Measurements from ENCODE around the gene DOCK1. TPM values are rescaled to one million over a fixed set of nuclear protein-coding genes. Genes with fewer than 3 reads are reported as not detected.

DOCK1 gene
- total RNA-seq, 1 donor from 2014 or later: 25.8 TPM

GRCh38 chr10:127331696-127332095 lies 426.5 kb downstream of the DOCK1 start:
- TF ChIP-seq, protein P1, sequence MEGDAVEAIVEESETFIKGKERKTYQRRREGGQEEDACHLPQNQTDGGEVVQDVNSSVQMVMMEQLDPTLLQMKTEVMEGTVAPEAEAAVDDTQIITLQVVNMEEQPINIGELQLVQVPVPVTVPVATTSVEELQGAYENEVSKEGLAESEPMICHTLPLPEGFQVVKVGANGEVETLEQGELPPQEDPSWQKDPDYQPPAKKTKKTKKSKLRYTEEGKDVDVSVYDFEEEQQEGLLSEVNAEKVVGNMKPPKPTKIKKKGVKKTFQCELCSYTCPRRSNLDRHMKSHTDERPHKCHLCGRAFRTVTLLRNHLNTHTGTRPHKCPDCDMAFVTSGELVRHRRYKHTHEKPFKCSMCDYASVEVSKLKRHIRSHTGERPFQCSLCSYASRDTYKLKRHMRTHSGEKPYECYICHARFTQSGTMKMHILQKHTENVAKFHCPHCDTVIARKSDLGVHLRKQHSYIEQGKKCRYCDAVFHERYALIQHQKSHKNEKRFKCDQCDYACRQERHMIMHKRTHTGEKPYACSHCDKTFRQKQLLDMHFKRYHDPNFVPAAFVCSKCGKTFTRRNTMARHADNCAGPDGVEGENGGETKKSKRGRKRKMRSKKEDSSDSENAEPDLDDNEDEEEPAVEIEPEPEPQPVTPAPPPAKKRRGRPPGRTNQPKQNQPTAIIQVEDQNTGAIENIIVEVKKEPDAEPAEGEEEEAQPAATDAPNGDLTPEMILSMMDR (IDR thresholded peaks at IDR 0.05): no peak
- Histone ChIP-seq H3K4me3 (no peak overlapping the region), H3K36me3 (peaks cover 0 to 2% of the 10 kb centered on the region in 2 donors), H3K9me3 (no peaks in the 10 kb centered on the region), H3K27ac (no peak overlapping the region), H3K27me3 (no peaks in the 10 kb centered on the region), H3K4me1 (no peaks in the 10 kb centered on the region)
- intact Hi-C loops (cut with DNase I): no loop called here
- DNase-seq (ENCODE audit: low spot score in 2 of 2): no peak

- no peak overlapping the region for H3K27ac ChIP-seq
- H3K9me3 ChIP-seq: no peaks in the 10 kb centered on the region
- no peak overlapping the region for H3K4me3 ChIP-seq
- H3K4me1 ChIP-seq: no peaks in the 10 kb centered on the region
- DNase-seq (ENCODE audit: low spot score in 2 of 2): no peak
- H3K36me3 ChIP-seq: peaks cover 0 to 2% of the 10 kb centered on the region in 2 donors
- TF ChIP-seq, protein P1 (IDR thresholded peaks at IDR 0.05): no peak
- intact Hi-C loops (cut with DNase I): no loop called here
- H3K27me3 ChIP-seq: no peaks in the 10 kb centered on the region
These were observed 427.4 kb downstream of the DOCK1 start for GRCh38 chr10:127332631-127333030.

DNA sequence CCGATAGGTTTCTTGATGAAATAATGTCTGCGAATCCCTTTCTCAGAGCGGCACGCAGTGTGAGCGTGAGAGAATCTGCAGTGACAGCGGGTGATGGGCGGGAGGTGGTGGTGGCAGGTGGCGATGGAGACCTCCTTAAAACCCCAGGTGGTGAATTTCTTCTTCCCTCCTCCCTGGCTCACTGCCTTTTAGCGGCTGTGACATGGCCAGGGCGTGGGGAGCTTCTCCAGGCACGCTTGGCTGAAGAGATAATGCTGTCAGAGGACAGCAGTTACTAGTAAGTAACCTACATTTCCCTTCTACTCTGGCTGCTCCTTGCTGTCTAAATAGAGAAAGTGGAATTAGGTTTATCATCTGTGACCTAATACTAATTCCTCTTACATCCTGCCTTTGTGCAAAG lies 432.6 kb downstream of the DOCK1 start:
- Histone ChIP-seq H3K9me3 (no peaks in the 10 kb centered on the region), H3K27ac (no peak overlapping the region), H3K4me3 (no peak overlapping the region), H3K4me1 (no peaks in the 10 kb centered on the region), H3K27me3 (no peaks in the 10 kb centered on the region), H3K36me3 (no peaks in the 10 kb centered on the region)
- TF ChIP-seq, protein P1 (IDR thresholded peaks at IDR 0.05): no peak
- no peak for DNase-seq (ENCODE audit: low spot score in 2 of 2)
- intact Hi-C loops (cut with DNase I): no loop called here

- H3K4me1 ChIP-seq: no peaks in the 10 kb centered on the region
- no peaks in the 10 kb centered on the region for H3K27me3 ChIP-seq
- H3K9me3 ChIP-seq: no peaks in the 10 kb centered on the region
- TF ChIP-seq, protein P1 (IDR thresholded peaks at IDR 0.05): no peak
- no peaks in the 10 kb centered on the region for H3K36me3 ChIP-seq
- intact Hi-C loops (cut with DNase I): no loop called here
- no peak overlapping the region for H3K4me3 ChIP-seq
- no peak overlapping the region for H3K27ac ChIP-seq
- no peak for DNase-seq (ENCODE audit: low spot score in 2 of 2)
These were observed 433.3 kb downstream of the DOCK1 start for GRCh38 chr10:127338399-127339110.

GRCh38 chr10:127343821-127344220 lies 438.6 kb downstream of the DOCK1 start:
- no peak for DNase-seq (ENCODE audit: low spot score in 2 of 2)
- TF ChIP-seq, protein P1 (IDR thresholded peaks at IDR 0.05): no peak
- Histone ChIP-seq H3K36me3 (peaks cover 20 to 31% of the 10 kb centered on the region in 2 donors), H3K27ac (no peak overlapping the region), H3K27me3 (no peaks in the 10 kb centered on the region), H3K4me3 (no peak overlapping the region), H3K9me3 (no peaks in the 10 kb centered on the region), H3K4me1 (no peaks in the 10 kb centered on the region)
- intact Hi-C loops (cut with DNase I): no loop called here
